Coronary artery (tissue), 2 donors: ENCODE results near the gene CD59.

ENCODE experiments used
- DNase-seq: peaks from one replicate; pipeline ENCODE4 v3.0.0-alpha.2; 2017; ENCODE audit warnings: low spot score
- H3K27ac ChIP-seq, 2 donors: fragments of 200-600 bp; sonication (generic); one replicate each; pipeline ENCODE4 v1.5.1; 2016 to 2019
- H3K4me3 ChIP-seq: fragments of 200-600 bp; sonication (generic); 2 replicates; pipeline ENCODE4 v1.5.1; 2016; ENCODE audit warnings: mild to moderate bottlenecking, moderate library complexity
- CTCF ChIP-seq: fragments of 200-600 bp; sonication (generic); IDR thresholded peaks from one replicate; pipeline ENCODE4 v1.5.1; 2019; ENCODE audit warnings: antibody characterized with exemption

Gene CD59

GRCh38 chr11:33775467-33775807 is 39.2 kb upstream of the CD59 start:
- peak overlapping the region in 1 of 2 donors; percentile 84 for H3K27ac ChIP-seq
- no peak for TF ChIP-seq CTCF
- DNase-seq = no peak
- H3K4me3 ChIP-seq = no peak overlapping the region

- H3K4me3 ChIP-seq = peak overlapping the region; percentile 90
- H3K27ac ChIP-seq = peak overlapping the region; percentile 78 to 84
- no peak for DNase-seq
These were observed 38.7 kb upstream of the CD59 start for GRCh38 chr11:33774736-33775466.

GRCh38 chr11:33773987-33774735 is 37.9 kb upstream of the CD59 start, which contains the start of gene FBXO3:
TSS of gene FBXO3 (minus strand) at chr11:33774520. CDS start at chr11:33774497, 23 bp downstream.
- DNase-seq = peak; percentile 89
- no peak for TF ChIP-seq CTCF
- Histone ChIP-seq H3K27ac (peak within 1 kb of the TSS; percentile 78 to 84), H3K4me3 (peak within 1 kb of the TSS; percentile 90)

More at GRCh38 chr11:33774736-33775466, 38.7 kb upstream of the CD59 start:
- no peak for TF ChIP-seq CTCF

GRCh38 chr11:33773404-33773986 is 37.3 kb upstream of the CD59 start:
- no peak for TF ChIP-seq CTCF
- no peak for DNase-seq
- peak overlapping the region; percentile 90 for H3K4me3 ChIP-seq
- H3K27ac ChIP-seq = peak overlapping the region; percentile 78 to 84

GRCh38 chr11:33772870-33773269 is 36.6 kb upstream of the CD59 start:
- DNase-seq = no peak
- no peak for TF ChIP-seq CTCF
- Histone ChIP-seq H3K4me3 (peak overlapping the region; percentile 90), H3K27ac (no peak overlapping the region)

- no peak for TF ChIP-seq CTCF
- DNase-seq = no peak
- no peak overlapping the region for H3K27ac ChIP-seq
- no peak overlapping the region for H3K4me3 ChIP-seq
These were observed 36.1 kb upstream of the CD59 start for GRCh38 chr11:33772300-33772699.
